Stimulated activated CD8-positive, alpha-beta memory T cell treated with anti-CD3 and anti-CD28 coated beads, Interleukin-12 subunit alpha, Interleukin-12 subunit beta, amount 100 ng/mL, for 24 hours (primary cell): ENCODE data around the gene TRMT44.

Source experiments
- DNase-seq: peaks from one replicate; pipeline ENCODE4 v3.0.0-alpha.2; 2020; ENCODE audit errors: extremely low read depth

The TRMT44 gene

GRCh38 chr4:8435656-8436121, 4.9 kb upstream of the TRMT44 start:
- no peak for DNase-seq

DNA sequence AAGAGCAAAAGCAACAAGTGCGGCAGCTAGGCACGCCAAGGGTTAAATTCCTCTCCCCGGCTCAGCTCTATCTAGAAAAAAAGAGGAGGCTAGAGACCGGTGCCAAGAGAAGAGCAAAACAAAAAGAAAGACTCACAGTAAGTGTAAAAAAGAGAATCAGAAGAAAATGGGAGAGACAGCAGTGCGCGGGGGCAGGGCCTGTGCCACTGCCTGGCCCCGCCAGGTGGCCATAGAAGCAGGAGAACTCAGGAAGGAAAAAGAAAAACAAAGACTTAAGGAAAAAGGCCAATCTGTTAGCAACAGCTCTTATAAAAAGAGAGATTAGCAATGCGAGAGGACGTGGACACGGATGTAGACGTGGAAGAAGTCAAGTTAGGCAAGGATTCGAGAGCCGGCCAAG, 3.3 kb upstream of the TRMT44 start:
- no peak for DNase-seq

GRCh38 chr4:8438743-8439142, 1.8 kb upstream of the TRMT44 start:
- DNase-seq, result no peak

GRCh38 chr4:8439168-8439567, 1.4 kb upstream of the TRMT44 start:
- DNase-seq, result no peak

- no peak for DNase-seq
Measured at GRCh38 chr4:8439914-8440491, 574 bp upstream of the TRMT44 start.

GRCh38 chr4:8441499-8442091, 1.0 kb downstream of the TRMT44 start:
- no peak for DNase-seq

- DNase-seq, result no peak
Measured at GRCh38 chr4:8442596-8443358, 2.2 kb downstream of the TRMT44 start.

DNA sequence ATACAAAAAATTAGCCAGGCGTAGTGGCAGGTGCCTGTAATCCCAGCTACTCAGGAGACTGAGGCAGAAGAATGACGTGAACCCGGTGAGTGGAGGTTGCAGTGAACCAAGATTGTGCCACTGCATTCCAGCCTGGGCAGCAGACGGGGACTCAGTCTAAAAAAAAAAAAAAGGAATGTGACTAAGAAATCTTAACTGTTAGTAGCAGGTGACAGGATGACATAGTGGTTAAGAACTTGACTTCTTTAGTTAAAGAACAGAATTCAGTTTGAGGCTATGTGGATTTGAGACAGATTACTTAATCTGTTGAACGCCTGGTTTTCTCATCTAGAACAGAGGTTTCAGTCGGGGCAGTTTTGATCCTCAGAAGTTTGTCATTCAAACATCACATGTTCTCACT, 3.2 kb downstream of the TRMT44 start:
- DNase-seq, result no peak

DNA sequence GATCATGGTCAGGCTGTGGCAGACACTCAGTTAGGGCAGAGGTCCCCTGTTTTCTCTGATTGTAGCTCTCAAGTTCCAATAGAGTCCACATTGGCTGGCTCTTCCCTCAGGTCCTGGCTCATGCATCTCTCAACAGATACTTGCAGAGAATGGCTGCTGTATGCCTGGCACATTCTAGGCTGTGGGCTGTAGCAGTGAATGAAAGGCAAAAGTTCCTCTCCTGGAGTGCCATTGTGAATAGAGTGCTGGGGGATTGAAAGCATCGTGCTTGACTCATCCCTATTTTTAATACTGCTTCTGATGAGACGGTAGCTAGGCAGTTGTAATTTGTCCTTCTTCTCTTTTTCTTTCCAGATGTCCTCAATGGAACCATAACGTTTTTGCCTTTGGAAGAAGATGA, 5.5 kb downstream of the TRMT44 start:
- no peak for DNase-seq

DNA sequence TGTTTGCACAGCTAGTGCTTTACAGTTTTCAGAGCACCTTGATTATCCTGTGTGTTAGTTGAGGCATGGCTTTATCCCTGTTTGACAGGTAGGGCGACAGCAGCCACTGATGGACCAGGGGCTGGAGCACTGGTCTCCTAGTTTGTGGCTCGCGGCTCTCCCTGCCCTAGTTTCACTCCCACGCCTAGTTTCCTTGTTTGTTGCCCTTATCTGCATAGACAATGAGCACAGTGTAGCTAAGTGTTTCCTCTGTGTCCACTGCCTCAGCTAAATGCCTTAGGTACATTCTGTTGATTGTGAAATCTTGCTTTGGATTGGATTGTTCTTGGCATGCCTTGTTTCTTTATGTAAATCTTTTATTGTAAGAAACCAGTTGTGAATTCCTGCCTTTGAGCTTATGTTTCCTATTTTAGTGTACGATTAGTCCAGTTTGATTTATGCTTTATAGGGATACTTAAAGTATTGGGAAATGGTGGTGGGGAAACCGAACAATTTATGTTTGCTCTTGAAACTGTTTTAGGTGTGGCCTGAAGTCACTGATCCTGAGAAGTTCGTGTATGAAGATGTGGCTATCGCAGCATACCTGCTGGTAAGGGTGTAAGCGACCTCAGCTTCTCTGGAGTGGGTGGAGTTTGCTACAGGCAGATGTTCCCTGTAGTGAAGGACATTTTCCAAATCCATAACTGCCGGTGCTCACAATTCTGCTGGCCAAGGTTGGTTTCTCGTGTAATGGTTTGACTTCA, 11.0 kb downstream of the TRMT44 start:
- no peak for DNase-seq

DNA sequence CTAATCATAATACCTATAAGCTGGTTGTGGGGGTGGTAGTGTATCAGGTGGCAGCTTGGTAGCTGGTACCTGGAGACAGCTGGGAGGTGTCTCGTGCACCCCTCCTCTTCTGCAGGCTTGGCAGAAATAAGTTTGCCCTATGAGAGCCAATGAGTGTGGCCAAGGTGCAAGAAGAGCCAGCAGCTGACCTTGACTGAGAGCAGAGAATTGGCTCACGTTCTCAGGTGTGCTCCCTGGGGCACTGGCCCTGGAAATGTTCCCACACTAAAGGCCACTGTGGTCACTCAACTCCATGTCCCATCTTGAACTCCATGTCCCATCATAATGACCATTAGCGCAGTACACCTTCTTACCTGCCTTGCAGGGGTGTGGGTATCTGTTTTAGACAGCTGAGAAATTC, 13.4 kb downstream of the TRMT44 start:
- no peak for DNase-seq

GRCh38 chr4:8457646-8458252, 17.2 kb downstream of the TRMT44 start:
- DNase-seq, result no peak

GRCh38 chr4:8459867-8460445, 19.4 kb downstream of the TRMT44 start:
- DNase-seq, result no peak

GRCh38 chr4:8461086-8461485, 20.5 kb downstream of the TRMT44 start:
- DNase-seq, result no peak

DNA sequence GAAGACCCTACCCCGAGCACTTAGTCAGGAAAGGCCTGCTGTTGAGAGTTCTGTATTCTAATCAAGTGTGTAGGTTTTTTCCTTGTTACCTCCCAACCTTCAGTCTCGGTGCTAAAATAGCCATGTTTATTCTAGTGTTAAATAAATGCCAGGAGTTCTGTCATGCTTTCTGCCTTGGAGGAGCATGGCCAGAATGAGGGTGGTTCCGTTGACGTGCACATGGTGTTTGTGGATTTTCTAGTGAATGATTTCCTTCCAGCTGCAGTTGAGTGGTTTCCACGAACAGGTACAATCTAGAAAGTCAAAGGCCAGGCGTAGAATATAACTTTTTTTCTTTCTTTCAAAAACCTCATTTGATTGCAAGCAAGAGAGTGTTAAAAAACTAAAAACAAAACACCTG, 21.0 kb downstream of the TRMT44 start:
- DNase-seq, result no peak

DNA sequence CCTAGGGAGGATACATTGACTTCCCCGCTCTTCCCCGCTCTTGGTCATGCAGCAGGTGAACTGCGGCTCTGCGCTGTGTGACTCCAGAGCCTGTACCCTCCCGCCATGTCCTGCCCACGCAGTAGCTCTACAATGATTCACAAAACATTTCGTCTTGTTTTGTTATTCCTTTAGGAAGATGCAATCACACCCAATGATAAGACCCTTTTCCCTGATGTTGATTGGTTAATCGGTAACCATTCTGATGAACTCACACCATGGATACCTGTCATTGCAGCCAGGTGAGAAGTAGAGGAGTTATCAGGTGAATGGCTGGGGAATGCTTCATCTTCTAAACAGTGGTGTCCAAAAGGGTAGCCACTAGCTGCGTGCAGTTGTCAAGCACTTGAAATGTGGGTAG, 23.2 kb downstream of the TRMT44 start:
- DNase-seq, result no peak

DNA sequence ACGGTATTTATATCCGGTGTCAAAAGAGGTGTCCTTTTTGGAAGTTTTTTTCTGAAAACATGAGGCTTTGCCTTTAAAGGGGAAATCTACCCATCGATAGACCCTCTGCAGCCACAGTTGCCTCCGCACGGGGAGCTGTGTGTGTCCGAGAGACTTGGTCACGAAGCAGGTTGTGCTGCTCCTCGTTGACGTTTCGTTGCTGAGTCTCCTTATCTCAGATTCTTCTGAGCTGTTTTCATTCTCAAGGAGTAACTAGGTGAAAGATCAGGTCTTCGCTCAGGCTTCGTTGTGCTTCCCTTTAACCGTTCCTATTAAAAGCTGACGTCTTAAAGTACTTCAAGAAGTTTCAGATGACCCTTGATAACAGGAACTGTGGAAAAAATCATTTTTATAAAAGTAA, 23.8 kb downstream of the TRMT44 start:
- DNase-seq, result no peak

DNA sequence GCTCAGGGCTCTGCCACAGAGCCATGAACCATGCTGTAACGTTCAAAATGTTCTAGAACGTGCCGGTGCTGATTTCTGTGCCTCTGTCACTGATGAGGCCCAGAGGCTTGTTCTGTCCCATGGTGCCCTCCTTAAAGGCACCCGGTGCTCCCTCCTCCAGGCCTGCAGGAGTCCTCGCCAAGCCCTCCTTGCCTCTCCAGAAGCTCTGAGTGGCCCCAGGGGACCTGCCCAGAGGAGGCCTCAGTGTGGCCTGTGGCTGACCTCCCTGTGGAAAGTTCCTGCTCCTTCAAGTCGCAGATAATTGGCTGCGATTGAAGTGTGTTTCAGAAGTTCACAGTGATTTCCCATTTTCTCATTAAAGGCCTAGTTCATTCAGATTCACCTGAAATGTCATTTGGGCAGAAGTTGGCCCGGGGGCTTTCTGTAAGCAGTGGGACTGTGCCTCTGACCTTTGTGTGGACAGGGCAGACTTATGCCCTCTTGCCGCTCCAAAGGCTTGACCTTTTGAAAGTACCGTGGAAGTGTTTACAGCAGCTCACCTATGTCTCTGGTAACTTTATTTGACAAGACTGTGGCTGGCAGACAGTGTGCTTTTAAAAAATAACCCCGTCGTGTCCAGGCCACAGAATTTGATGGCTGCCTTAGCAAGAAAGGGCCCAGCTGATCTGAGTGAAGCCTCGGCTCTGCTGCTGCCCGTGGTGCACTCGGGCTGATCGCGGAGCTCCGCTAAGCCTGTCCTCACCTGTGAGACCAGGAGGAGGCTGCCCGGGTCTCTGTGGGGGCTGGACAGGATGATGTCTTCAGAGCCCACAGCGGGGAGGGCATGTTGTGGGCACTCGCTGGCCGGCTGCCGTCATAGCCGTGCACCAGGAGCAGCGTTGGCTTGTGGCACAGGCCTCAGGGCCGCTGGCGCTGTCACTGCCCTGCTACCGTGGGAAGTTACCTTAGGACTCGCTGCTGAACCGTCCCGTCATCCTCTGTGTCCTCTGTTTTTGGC, 25.3 kb downstream of the TRMT44 start:
- no peak for DNase-seq

DNA sequence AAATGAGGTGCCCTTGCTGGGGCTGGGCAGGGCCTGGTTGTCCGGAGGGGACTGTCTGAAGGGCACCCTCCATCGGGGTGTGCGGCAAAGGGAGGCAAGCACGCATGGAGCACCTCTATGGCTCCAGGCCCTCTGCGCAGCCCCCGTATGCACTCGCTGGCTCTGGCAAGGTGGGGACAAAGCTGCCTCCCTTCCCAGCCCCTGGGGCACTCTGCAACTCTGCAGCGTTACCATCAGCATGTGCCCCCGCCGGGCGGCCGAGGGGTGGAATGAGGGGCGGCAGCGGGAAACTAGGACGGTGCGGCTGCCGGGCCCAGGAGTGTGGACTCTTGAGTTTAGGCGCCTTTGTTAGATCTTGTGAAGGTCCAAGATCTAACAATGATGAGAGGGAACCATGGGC, 26.4 kb downstream of the TRMT44 start:
- no peak for DNase-seq

- peak; percentile 5 for DNase-seq
Measured at GRCh38 chr4:8468746-8469535, 28.4 kb downstream of the TRMT44 start.
